ENCODE data around the gene SBK3.
"Not testable (repeated sequence)": the region's sequence is repeated elsewhere in the genome, so short reads cannot be mapped to it uniquely, and the experiment has no call there.

Gene SBK3

GRCh38 chr19:55580628-55581144 is 35.3 kb upstream of the SBK3 start, which contains the start of gene ZNF579:
ZNF579 (minus strand) TSS chr19:55580848; CDS start chr19:55579639, 1,209 bp downstream.
- TF ChIP-seq POLR2A (IDR thresholded peaks at IDR 0.05; ENCODE audit: low read length) (no peak), GATA1 (IDR thresholded peaks at IDR 0.05; ENCODE audit: low read depth, low read length) (no peak)
- DNase-seq = peak; percentile 79 to 86

- no peak for DNase-seq
- TF ChIP-seq POLR2A (IDR thresholded peaks at IDR 0.05; ENCODE audit: low read length) (no peak), GATA1 (IDR thresholded peaks at IDR 0.05; ENCODE audit: low read depth, low read length) (no peak)
These were observed 34.7 kb upstream of the SBK3 start for GRCh38 chr19:55579766-55580621.

GRCh38 chr19:55578761-55579747 is 33.7 kb upstream of the SBK3 start:
- DNase-seq = no peak
- TF ChIP-seq GATA1 (IDR thresholded peaks at IDR 0.05; ENCODE audit: low read depth, low read length) = no peak
- no peak for TF ChIP-seq POLR2A (IDR thresholded peaks at IDR 0.05; ENCODE audit: low read length)

- no peak for TF ChIP-seq POLR2A (IDR thresholded peaks at IDR 0.05; ENCODE audit: low read length)
- no peak for TF ChIP-seq GATA1 (IDR thresholded peaks at IDR 0.05; ENCODE audit: low read depth, low read length)
- DNase-seq = no peak
These were observed 32.9 kb upstream of the SBK3 start for GRCh38 chr19:55578031-55578760.

- TF ChIP-seq POLR2A (IDR thresholded peaks at IDR 0.05; ENCODE audit: low read length) (no peak), GATA1 (IDR thresholded peaks at IDR 0.05; ENCODE audit: low read depth, low read length) (no peak)
- DNase-seq = no peak
These were observed 31.4 kb upstream of the SBK3 start for GRCh38 chr19:55576746-55577145.

- not testable (repeated sequence) for DNase-seq
These were observed 28.6 kb upstream of the SBK3 start for GRCh38 chr19:55573929-55574328.

GRCh38 chr19:55569477-55569876 is 24.1 kb upstream of the SBK3 start:
- not testable (repeated sequence) for DNase-seq

- TF ChIP-seq POLR2A (IDR thresholded peaks at IDR 0.05; ENCODE audit: low read length) (no peak), GATA1 (IDR thresholded peaks at IDR 0.05; ENCODE audit: low read depth, low read length) (no peak)
- DNase-seq = no peak
These were observed 22.5 kb upstream of the SBK3 start for GRCh38 chr19:55567708-55568328.

- DNase-seq = no peak
- TF ChIP-seq GATA1 (IDR thresholded peaks at IDR 0.05; ENCODE audit: low read depth, low read length) (no peak), POLR2A (IDR thresholded peaks at IDR 0.05; ENCODE audit: low read length) (no peak)
These were observed 21.5 kb upstream of the SBK3 start for GRCh38 chr19:55566823-55567222.

GRCh38 chr19:55563261-55563690 is 17.9 kb upstream of the SBK3 start:
- DNase-seq = no peak
- TF ChIP-seq POLR2A (IDR thresholded peaks at IDR 0.05; ENCODE audit: low read length) = no peak
- no peak for TF ChIP-seq GATA1 (IDR thresholded peaks at IDR 0.05; ENCODE audit: low read depth, low read length)

GRCh38 chr19:55559684-55560083 is 14.3 kb upstream of the SBK3 start:
- DNase-seq = no peak
- TF ChIP-seq GATA1 (IDR thresholded peaks at IDR 0.05; ENCODE audit: low read depth, low read length) = no peak
- TF ChIP-seq POLR2A (IDR thresholded peaks at IDR 0.05; ENCODE audit: low read length) = no peak

- no peak for DNase-seq
- TF ChIP-seq GATA1 (IDR thresholded peaks at IDR 0.05; ENCODE audit: low read depth, low read length) (no peak), POLR2A (IDR thresholded peaks at IDR 0.05; ENCODE audit: low read length) (no peak)
These were observed 9.4 kb upstream of the SBK3 start for GRCh38 chr19:55554741-55555152.

GRCh38 chr19:55554302-55554701 is 9.0 kb upstream of the SBK3 start:
- TF ChIP-seq POLR2A (IDR thresholded peaks at IDR 0.05; ENCODE audit: low read length) (no peak), GATA1 (IDR thresholded peaks at IDR 0.05; ENCODE audit: low read depth, low read length) (no peak)
- DNase-seq = no peak
